IMR-90 (cell line): ENCODE results near the gene STMN3. TPM values are rescaled to one million over a fixed set of nuclear protein-coding genes. Genes with fewer than 3 reads are reported as not detected.

Experiments used
- ATAC-seq: fragments of 200-7000 bp; cut with Tn5 transposase; 2 replicates; pipeline ENCODE4 v1.9.1; 2020; ENCODE audit warnings: low read depth, mild to moderate bottlenecking, moderate library complexity
- BruUV-seq: library from RNA; stranded (reverse); fragments of 400-500 nt; replicated peaks from 2 replicates; lab custom pipeline; 2021; lab: Mats Ljungman, UMichigan
- CTCF ChIA-PET: fragments of 300-600 bp; formaldehyde crosslinking; extraction: SDS; loops from one replicate; lab custom pipeline; 2021; ENCODE audit warnings: antibody characterized with exemption; lab: Yijun Ruan, JAX
- POLR2A ChIA-PET: fragments of 300-600 bp; sonication (Branson Sonifier 250); formaldehyde crosslinking; loops from one replicate; lab custom pipeline; 2022; ENCODE audit warnings: antibody characterized with exemption; ENCODE audit not compliant: unreplicated experiment; lab: Charles Lee
- DNase-seq: peaks from one replicate; pipeline ENCODE4 v3.0.0; 2013
- H2AFZ ChIP-seq: replicated peaks from 2 replicates; pipeline ENCODE3; 2013; ENCODE audit warnings: low read length, mild to moderate bottlenecking; ENCODE audit not compliant: poor library complexity
- H2AK5ac ChIP-seq: 2 replicates; pipeline ENCODE4 v1.6.1; 2013; ENCODE audit warnings: low read depth, low read length, inconsistent platforms
- H2AK9ac ChIP-seq: replicated peaks from 2 replicates; pipeline ENCODE3; 2013; ENCODE audit warnings: mild to moderate bottlenecking, low read depth, low read length, moderate library complexity; ENCODE audit not compliant: poor library complexity
- H2BK120ac ChIP-seq: 2 replicates; pipeline ENCODE4 v1.6.1; 2013; ENCODE audit warnings: low read depth, low read length, inconsistent platforms
- H2BK15ac ChIP-seq: 3 replicates; pipeline ENCODE4 v1.6.1; 2013; ENCODE audit warnings: low read depth, low read length, inconsistent platforms
- H2BK20ac ChIP-seq: 2 replicates; pipeline ENCODE4 v1.6.1; 2013; ENCODE audit warnings: low read depth, mild to moderate bottlenecking, inconsistent platforms, low read length, moderate library complexity
- H2BK5ac ChIP-seq: 2 replicates; pipeline ENCODE4 v1.6.1; 2013; ENCODE audit warnings: mild to moderate bottlenecking, low read depth, low read length, inconsistent platforms; ENCODE audit not compliant: poor library complexity, severe bottlenecking
- H3K14ac ChIP-seq: replicated peaks from 2 replicates; pipeline ENCODE4 v1.6.1; 2013; ENCODE audit warnings: low read depth, low read length, inconsistent platforms
- H3K18ac ChIP-seq: 2 replicates; pipeline ENCODE4 v1.6.1; 2013; ENCODE audit warnings: low read depth, low read length, control low read depth
- H3K23ac ChIP-seq: 2 replicates; pipeline ENCODE4 v1.6.1; 2013; ENCODE audit warnings: low read depth, low read length, inconsistent platforms
- H3K27ac ChIP-seq: 2 replicates; pipeline ENCODE4 v1.5.1; 2013; ENCODE audit warnings: mild to moderate bottlenecking, control low read depth, low read length; ENCODE audit not compliant: insufficient read depth
- H3K27me3 ChIP-seq: 2 replicates; pipeline ENCODE4 v1.6.1; 2013; ENCODE audit warnings: low read length; ENCODE audit not compliant: control insufficient read depth, insufficient read depth
- H3K36me3 ChIP-seq: 2 replicates; pipeline ENCODE4 v1.6.1; 2013; ENCODE audit warnings: low read length, mixed read lengths; ENCODE audit not compliant: control insufficient read depth, insufficient read depth
- H3K4ac ChIP-seq: 2 replicates; pipeline ENCODE4 v1.6.1; 2013; ENCODE audit warnings: low read depth, low read length, inconsistent platforms
- H3K4me1 ChIP-seq: 2 replicates; pipeline ENCODE4 v1.6.1; 2013; ENCODE audit warnings: low read length, mixed read lengths; ENCODE audit not compliant: control insufficient read depth, insufficient read depth
- H3K4me2 ChIP-seq: 2 replicates; pipeline ENCODE4 v1.6.1; 2013; ENCODE audit warnings: low read depth, mild to moderate bottlenecking, control low read depth, low read length, moderate library complexity
- H3K4me3 ChIP-seq: 2 replicates; pipeline ENCODE4 v1.5.1; 2013; ENCODE audit warnings: low read depth, mild to moderate bottlenecking, control low read depth, low read length, moderate library complexity; ENCODE audit not compliant: insufficient read depth
- H3K56ac ChIP-seq: 2 replicates; pipeline ENCODE4 v1.6.1; 2013; ENCODE audit warnings: low read length, inconsistent platforms; ENCODE audit not compliant: insufficient read depth; ENCODE audit errors: extremely low read depth
- H3K79me1 ChIP-seq, 2 experiments: 2 replicates each; pipeline ENCODE4 v1.6.1; 2013; ENCODE audit warnings: low read length in 2 of 2, inconsistent platforms in 1 of 2, low read depth in 1 of 2
- H3K9ac ChIP-seq: 2 replicates; pipeline ENCODE4 v1.6.1; 2013; ENCODE audit warnings: low read depth, low read length, control low read depth
- H3K9me1 ChIP-seq: 2 replicates; pipeline ENCODE4 v1.6.1; 2013; ENCODE audit warnings: low read length, inconsistent platforms; ENCODE audit not compliant: insufficient read depth
- H3K9me3 ChIP-seq: 2 replicates; pipeline ENCODE4 v1.6.1; 2013; ENCODE audit warnings: low read length; ENCODE audit not compliant: control insufficient read depth, insufficient read depth
- H4K20me1 ChIP-seq: 2 replicates; pipeline ENCODE4 v1.6.1; 2013; ENCODE audit warnings: low read length, inconsistent platforms; ENCODE audit not compliant: insufficient read depth
- H4K5ac ChIP-seq: 2 replicates; pipeline ENCODE4 v1.6.1; 2013; ENCODE audit warnings: mild to moderate bottlenecking, low read depth, low read length, control low read depth
- H4K8ac ChIP-seq, 2 experiments: 2 replicates each; pipeline ENCODE4 v1.6.1; 2013; ENCODE audit warnings: low read depth in 2 of 2, low read length in 2 of 2, control low read depth in 1 of 2, inconsistent platforms in 1 of 2
- H4K91ac ChIP-seq: 2 replicates; pipeline ENCODE4 v1.6.1; 2013; ENCODE audit warnings: low read depth, low read length, inconsistent platforms; ENCODE audit not compliant: insufficient read depth
- BHLHE40 ChIP-seq: fragments of 150-350 bp; IDR thresholded peaks from 2 replicates; pipeline ENCODE4 v1.6.1; 2016; ENCODE audit warnings: mild to moderate bottlenecking, low read depth, low read length
- CEBPB ChIP-seq: IDR thresholded peaks from 2 replicates; pipeline ENCODE4 v1.6.1; 2012; ENCODE audit warnings: low read depth, low read length, improper control_type of control experiment
- CHD1 ChIP-seq: IDR thresholded peaks from 2 replicates; pipeline ENCODE4 v1.6.1; 2012; ENCODE audit warnings: low read depth, low read length, improper control_type of control experiment
- CTCF ChIP-seq: conservative IDR thresholded peaks from 2 replicates; pipeline ENCODE4 v1.5.1; 2012; ENCODE audit warnings: mild to moderate bottlenecking, low read depth, low read length, improper control_type of control experiment
- ELK1 ChIP-seq: fragments of 150-350 bp; IDR thresholded peaks from 2 replicates; pipeline ENCODE4 v1.6.1; 2016; ENCODE audit warnings: low read depth, mild to moderate bottlenecking, low read length, moderate library complexity, borderline replicate concordance
- FOS ChIP-seq: fragments of 150-350 bp; IDR thresholded peaks from 2 replicates; pipeline ENCODE4 v1.6.1; 2016; ENCODE audit warnings: low read depth, low read length
- MAFK ChIP-seq: IDR thresholded peaks from 2 replicates; pipeline ENCODE4 v1.6.1; 2012; ENCODE audit warnings: low read depth, low read length, improper control_type of control experiment
- MAZ ChIP-seq: IDR thresholded peaks from 2 replicates; pipeline ENCODE4 v1.6.1; 2012; ENCODE audit warnings: low read depth, mild to moderate bottlenecking, low read length, improper control_type of control experiment, moderate library complexity, borderline replicate concordance
- MXI1 ChIP-seq: IDR thresholded peaks from 2 replicates; pipeline ENCODE4 v1.6.1; 2012; ENCODE audit warnings: low read depth, mild to moderate bottlenecking, low read length, moderate library complexity, borderline replicate concordance
- NFE2L2 ChIP-seq: fragments of 150-350 bp; IDR thresholded peaks from 2 replicates; pipeline ENCODE4 v1.6.1; 2016; ENCODE audit warnings: low read depth, mild to moderate bottlenecking, low read length
- POLR2A ChIP-seq: IDR thresholded peaks from 2 replicates; pipeline ENCODE4 v1.6.1; 2012; ENCODE audit warnings: mild to moderate bottlenecking, low read depth, low read length
- RAD21 ChIP-seq: IDR thresholded peaks from 2 replicates; pipeline ENCODE4 v1.6.1; 2012; ENCODE audit warnings: low read length, improper control_type of control experiment
- RCOR1 ChIP-seq: IDR thresholded peaks from 2 replicates; pipeline ENCODE4 v1.6.1; 2012; ENCODE audit warnings: mild to moderate bottlenecking, low read length, improper control_type of control experiment; ENCODE audit not compliant: insufficient replicate concordance
- RFX5 ChIP-seq: IDR thresholded peaks from 2 replicates; pipeline ENCODE4 v1.8.0; 2012; ENCODE audit warnings: low read depth, mild to moderate bottlenecking, low read length, moderate library complexity
- SMC3 ChIP-seq: fragments of 150-350 bp; IDR thresholded peaks from 2 replicates; pipeline ENCODE4 v1.6.1; 2016; ENCODE audit warnings: low read depth, mild to moderate bottlenecking, antibody characterized with exemption, low read length, moderate library complexity
- USF2 ChIP-seq: fragments of 150-350 bp; IDR thresholded peaks from 2 replicates; pipeline ENCODE4 v1.6.1; 2017; ENCODE audit warnings: mild to moderate bottlenecking, antibody characterized with exemption, low read length, low read depth
- WGBS, 2 experiments: methylation state at CpG; one replicate each; pipeline versions ENCODE4 v1.1.5 to v1.1.7; 2013; ENCODE audit warnings: missing lambda C conversion rate in 2 of 2; ENCODE audit not compliant: insufficient read length in 1 of 2; ENCODE audit errors: extremely low coverage in 2 of 2; 5-methylcytosine and 5-hydroxymethylcytosine counted together
- dilution Hi-C: fragments of 300-500 bp; cut with HindIII; formaldehyde crosslinking; loops from one replicate; pipeline ENCODE4 v1.14.3; 2018; ENCODE audit warnings: low sequenced_read_pairs; ENCODE audit not compliant: unreplicated experiment
- in situ Hi-C: fragments of 300-500 bp; cut with MboI; formaldehyde crosslinking; loops from 3 replicates; pipeline ENCODE4 v1.14.3; 2019; ENCODE audit warnings: low sequenced_read_pairs, inconsistent platforms, mixed read lengths
- intact Hi-C: fragments of 100-400 bp; cut with micrococcal nuclease; formaldehyde crosslinking; loops from 2 replicates; pipeline ENCODE4 v1.10.0; 2022
- polyA plus RNA-seq, 3 experiments: library from polyadenylated mRNA; depleted of rRNA; stranded (reverse); fragments of >200 nt; gene quantifications; 2 replicates each; pipeline ENCODE4 v1.2.3, GENCODE V29; 2012; ENCODE audit warnings: low replicate concordance in 1 of 3
- total RNA-seq: library from RNA; depleted of rRNA; stranded (reverse); fragments of >200 nt; gene quantifications from 2 replicates; pipeline ENCODE4 v1.2.3, GENCODE V29; 2012

The STMN3 gene
- total and polyA plus RNA-seq, 2 of the 4 experiments (the other 2 are of a cell fraction): 20.3 to 62.3 TPM

DNA sequence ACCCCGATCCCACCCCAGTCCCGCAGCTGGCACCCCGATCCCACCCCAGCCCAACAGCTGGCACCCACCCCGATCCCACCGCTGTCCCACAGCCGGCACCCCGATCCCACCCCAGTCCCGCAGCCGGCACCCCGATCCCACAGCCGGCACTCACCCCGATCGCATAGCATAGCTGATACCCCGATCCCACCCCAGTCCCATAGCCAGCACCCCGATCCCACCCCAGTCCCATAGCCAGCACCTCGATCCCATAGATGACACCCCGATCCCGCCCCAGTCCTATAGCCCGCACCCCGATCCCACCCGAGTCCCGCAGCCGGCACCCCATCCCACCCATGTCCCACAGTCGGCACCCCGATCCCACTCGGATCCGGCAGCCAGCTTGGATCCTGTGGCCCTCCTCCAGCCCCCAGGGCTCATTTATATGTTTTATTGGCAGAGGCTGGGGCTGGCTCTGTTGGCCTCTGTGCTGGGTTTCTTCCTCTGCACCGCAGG is 25.4 kb downstream of the STMN3 start:
- WGBS, 2 experiments: 21% methylated on average over 15 of the region's 28 CpGs; no CpG with 5 or more reads in 1 of the 2 experiments
- Histone ChIP-seq H3K27me3 (no peaks in the 10 kb centered on the region), H3K56ac (0 out of 2 replicates have a peak overlapping the region, but pooled peaks have one; percentile 8), H3K9me1 (peaks cover 6% of the 10 kb centered on the region; the same call in 1 of the 2 replicates), H3K9me3 (no peaks in the 10 kb centered on the region), H2BK5ac (peak overlapping the region; percentile 82), H4K5ac (no peak overlapping the region), H3K27ac (peak overlapping the region; percentile 85), H3K4me3 (peak overlapping the region; percentile 100), H3K23ac (peak overlapping the region; percentile 33), H2AFZ (peak overlapping the region; percentile 73), H3K14ac (peak overlapping the region; percentile 37; the same call in 1 of the 2 replicates), H3K4ac (peak overlapping the region; percentile 86), H2BK20ac (no peak overlapping the region), H3K79me1 (peaks cover 27 to 51% of the 10 kb centered on the region in 2 experiments), H2AK9ac (peak overlapping the region; percentile 99), H3K9ac (peak overlapping the region; percentile 99), H3K36me3 (no peaks in the 10 kb centered on the region), H4K8ac (peak overlapping the region; percentile 46 to 73; a peak in 2 of 4 replicates), H3K4me1 (peaks cover 2% of the 10 kb centered on the region; the same call in 1 of the 2 replicates), H2BK120ac (no peak overlapping the region), H4K91ac (no peak overlapping the region; the same call in 1 of the 2 replicates), H3K18ac (no peak overlapping the region), H4K20me1 (no peaks in the 10 kb centered on the region), H3K4me2 (peak overlapping the region; percentile 62), H2BK15ac (no peak overlapping the region), H2AK5ac (peak overlapping the region; percentile 96)
- ATAC-seq (no peak), DNase-seq (no peak)
- ChIA-PET POLR2A (interaction anchor here (0.7 kb wide), 1 partner anchor 125 kb away, joined by 3 read pairs; no protein-coding TSS in a partner anchor), CTCF (no interaction called here)
- no peak for TF ChIP-seq CHD1
- no peak for TF ChIP-seq POLR2A
- no peak for TF ChIP-seq MAZ
- no peak for TF ChIP-seq CTCF
- no peak for TF ChIP-seq MXI1
- no peak for TF ChIP-seq ELK1
- no peak for TF ChIP-seq MAFK
- no peak for TF ChIP-seq RAD21
- no peak for TF ChIP-seq USF2
- TF ChIP-seq RFX5: no peak
- no peak for TF ChIP-seq BHLHE40
- TF ChIP-seq RCOR1: no peak
- TF ChIP-seq CEBPB: no peak
- TF ChIP-seq SMC3: no peak
- TF ChIP-seq NFE2L2: no peak
- TF ChIP-seq FOS: no peak
- intact Hi-C loops: no loop called here
- in situ Hi-C loops: no loop called here
- dilution Hi-C loops: no loop called here
- BruUV-seq: no TSS peak
